Activated CD4-positive, alpha-beta memory T cell treated with anti-CD3 and anti-CD28 coated beads, Interleukin-2, amount 10 ng/mL, durations not matched to agents 7 days and 5 days (primary cell): ENCODE measurements around the gene MID1. TPM values are rescaled to one million over a fixed set of nuclear protein-coding genes. Genes with fewer than 3 reads are reported as not detected.

Source experiments
- CTCF ChIA-PET: fragments of 350-600 bp; sonication (Branson Sonifier 250); formaldehyde crosslinking; loops from one replicate; lab custom pipeline; 2021; ENCODE audit warnings: antibody characterized with exemption, inconsistent platforms; lab: Charles Lee
- POLR2A ChIA-PET: fragments of 350-600 bp; sonication (Branson Sonifier 250); formaldehyde crosslinking; loops from one replicate; lab custom pipeline; 2021; ENCODE audit warnings: antibody characterized with exemption; lab: Charles Lee
- DNase-seq: peaks from one replicate; pipeline ENCODE4 v3.0.0-alpha.2; 2020
- H3K27ac Mint-ChIP-seq: one replicate; pipeline ENCODE4 v1.8.0; 2021; ENCODE audit warnings: mild to moderate bottlenecking, mixed read lengths
- H3K27me3 Mint-ChIP-seq: one replicate; pipeline ENCODE4 v1.8.0; 2021; ENCODE audit warnings: mixed read lengths
- H3K36me3 Mint-ChIP-seq: one replicate; pipeline ENCODE4 v1.8.0; 2021; ENCODE audit warnings: low read depth, mixed read lengths
- H3K4me1 Mint-ChIP-seq: one replicate; pipeline ENCODE4 v1.8.0; 2021; ENCODE audit warnings: mixed read lengths
- H3K4me3 Mint-ChIP-seq: one replicate; pipeline ENCODE4 v1.8.0; 2021; ENCODE audit warnings: mild to moderate bottlenecking, mixed read lengths
- H3K9me3 Mint-ChIP-seq: one replicate; pipeline ENCODE4 v1.8.0; 2021; ENCODE audit warnings: mixed read lengths
- total RNA-seq, 2 experiments: library from RNA; stranded (reverse); gene quantifications; one replicate each; pipeline ENCODE4 v1.2.3, GENCODE V29; 2021

The MID1 gene
- total RNA-seq, 2 experiments from 2014 or later = 0.08 TPM; not detected in 1

- no peak overlapping the region for H3K4me3 Mint-ChIP-seq
- peaks cover 2% of the 10 kb centered on the region for H3K9me3 Mint-ChIP-seq
- CTCF ChIA-PET = no interaction called here
- H3K27ac Mint-ChIP-seq = no peak overlapping the region
- POLR2A ChIA-PET = no interaction called here
- H3K27me3 Mint-ChIP-seq = no peaks in the 10 kb centered on the region
- H3K36me3 Mint-ChIP-seq = no peaks in the 10 kb centered on the region
- H3K4me1 Mint-ChIP-seq = no peaks in the 10 kb centered on the region
- no peak for DNase-seq
Observed at GRCh38 chrX:10582215-10582733, 38.1 kb downstream of the MID1 start.

DNA sequence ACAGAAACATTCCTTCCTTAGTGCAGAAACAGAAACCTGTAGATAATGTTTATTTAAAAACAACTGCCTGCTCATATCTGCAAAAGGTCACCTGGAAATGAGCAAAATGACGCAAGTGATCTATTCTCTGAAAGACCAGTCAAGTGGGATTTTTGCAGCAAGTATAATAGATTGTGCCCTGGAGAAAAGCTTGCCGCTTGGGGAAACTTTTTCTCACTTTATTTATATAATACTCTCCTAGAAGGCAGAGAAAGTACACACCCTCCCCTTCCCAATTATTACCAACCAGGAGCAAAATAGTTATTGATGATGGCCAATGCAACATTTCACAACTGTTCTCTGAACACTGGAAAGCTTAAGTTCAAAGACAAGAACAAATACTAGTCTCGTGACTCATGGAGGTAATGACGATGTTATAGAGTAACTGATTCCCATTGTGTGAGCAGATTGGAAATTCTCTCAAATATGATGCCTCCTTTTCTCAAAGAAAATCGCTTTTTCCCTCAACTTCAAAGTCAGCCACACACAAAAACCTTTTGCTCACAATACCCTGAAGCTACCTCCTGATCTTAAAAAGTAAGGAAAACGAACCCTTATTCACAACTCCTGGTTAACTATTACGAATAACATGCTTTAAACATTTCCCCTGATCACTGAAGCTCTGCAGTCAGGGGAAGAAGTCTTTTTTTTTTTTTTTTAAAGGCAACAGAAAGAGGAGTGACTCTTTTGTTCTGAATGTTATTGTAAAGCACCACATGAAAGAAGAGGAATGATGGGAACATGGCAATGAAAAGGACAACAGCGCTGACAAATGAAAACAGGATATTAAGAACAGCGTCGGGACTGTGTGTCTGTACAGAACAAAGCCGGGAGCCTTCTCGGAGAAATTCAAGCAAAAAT, 41.0 kb downstream of the MID1 start:
- Mint-ChIP-seq H3K4me1 (no peaks in the 10 kb centered on the region), H3K4me3 (no peak overlapping the region), H3K27me3 (no peaks in the 10 kb centered on the region), H3K9me3 (peaks cover 2% of the 10 kb centered on the region), H3K27ac (no peak overlapping the region), H3K36me3 (no peaks in the 10 kb centered on the region)
- no peak for DNase-seq
- CTCF ChIA-PET = interaction anchor here (0.6 kb wide), 1 partner anchor 893 kb away, joined by 4 read pairs; no protein-coding TSS in a partner anchor
- POLR2A ChIA-PET = no interaction called here

- Mint-ChIP-seq H3K27me3 (no peaks in the 10 kb centered on the region), H3K27ac (no peak overlapping the region), H3K4me3 (no peak overlapping the region), H3K36me3 (no peaks in the 10 kb centered on the region), H3K9me3 (no peaks in the 10 kb centered on the region), H3K4me1 (no peaks in the 10 kb centered on the region)
- no peak for DNase-seq
- POLR2A ChIA-PET = no interaction called here
- CTCF ChIA-PET = no interaction called here
Observed at GRCh38 chrX:10578527-10578926, 41.9 kb downstream of the MID1 start.

DNA sequence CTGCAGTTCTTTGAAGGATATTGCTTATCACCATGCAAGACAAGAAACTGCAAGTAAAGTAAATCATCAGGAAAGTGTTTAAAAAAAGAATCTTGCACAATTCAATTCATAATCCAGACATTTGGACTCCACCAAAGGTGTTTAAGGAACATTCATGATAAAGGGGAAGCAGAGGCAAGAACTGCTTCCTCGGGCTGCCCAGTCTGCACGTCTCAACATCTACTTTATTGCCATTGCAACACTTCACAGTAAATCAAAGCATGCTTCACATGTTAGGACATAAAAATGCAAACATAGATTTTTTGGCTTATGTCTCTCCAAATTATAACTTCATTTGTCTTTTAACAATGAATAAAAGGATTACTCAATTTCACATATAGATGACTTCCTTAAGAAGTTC, 42.5 kb downstream of the MID1 start:
- no peaks in the 10 kb centered on the region for H3K27me3 Mint-ChIP-seq
- H3K4me3 Mint-ChIP-seq = no peak overlapping the region
- H3K4me1 Mint-ChIP-seq = no peaks in the 10 kb centered on the region
- no peak for DNase-seq
- H3K27ac Mint-ChIP-seq = no peak overlapping the region
- ChIA-PET POLR2A (no interaction called here), CTCF (no interaction called here)
- H3K36me3 Mint-ChIP-seq = no peaks in the 10 kb centered on the region
- no peaks in the 10 kb centered on the region for H3K9me3 Mint-ChIP-seq

- no peaks in the 10 kb centered on the region for H3K4me1 Mint-ChIP-seq
- DNase-seq = no peak
Observed at GRCh38 chrX:10576777-10577447, 43.5 kb downstream of the MID1 start.

GRCh38 chrX:10576186-10576585, 44.2 kb downstream of the MID1 start:
- CTCF ChIA-PET = no interaction called here
- H3K4me3 Mint-ChIP-seq = no peak overlapping the region
- H3K27me3 Mint-ChIP-seq = no peaks in the 10 kb centered on the region
- H3K36me3 Mint-ChIP-seq = no peaks in the 10 kb centered on the region
- no peak overlapping the region for H3K27ac Mint-ChIP-seq
- no peak for DNase-seq
- no peaks in the 10 kb centered on the region for H3K4me1 Mint-ChIP-seq
- H3K9me3 Mint-ChIP-seq = no peaks in the 10 kb centered on the region
- POLR2A ChIA-PET = no interaction called here

More at GRCh38 chrX:10576777-10577447, 43.5 kb downstream of the MID1 start:
- ChIA-PET CTCF (no interaction called here), POLR2A (no interaction called here)
- Mint-ChIP-seq H3K4me3 (no peak overlapping the region), H3K27me3 (no peaks in the 10 kb centered on the region), H3K36me3 (no peaks in the 10 kb centered on the region), H3K27ac (no peak overlapping the region), H3K9me3 (no peaks in the 10 kb centered on the region)

DNA sequence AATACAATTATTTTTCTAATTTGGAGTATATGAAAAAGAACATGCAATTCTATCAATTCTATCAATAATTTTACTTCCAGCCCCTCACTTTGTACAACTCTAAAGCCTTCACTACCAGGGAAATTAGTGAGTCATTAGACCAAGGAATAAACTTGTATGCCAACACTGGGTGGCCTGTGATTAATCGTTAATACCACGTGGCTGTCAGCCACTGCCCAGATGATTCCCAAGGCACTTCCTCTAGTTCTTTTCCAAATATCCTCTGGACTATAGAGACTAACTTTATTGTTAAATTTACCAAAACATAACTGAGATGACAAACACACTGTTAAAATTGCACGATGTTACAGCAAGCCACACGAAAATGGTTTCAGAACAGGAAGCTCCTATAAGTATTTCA, 45.7 kb downstream of the MID1 start:
- DNase-seq = no peak
- H3K4me3 Mint-ChIP-seq = no peak overlapping the region
- H3K27me3 Mint-ChIP-seq = no peaks in the 10 kb centered on the region
- ChIA-PET POLR2A (no interaction called here), CTCF (no interaction called here)
- no peak overlapping the region for H3K27ac Mint-ChIP-seq
- H3K9me3 Mint-ChIP-seq = no peaks in the 10 kb centered on the region
- H3K36me3 Mint-ChIP-seq = no peaks in the 10 kb centered on the region
- no peaks in the 10 kb centered on the region for H3K4me1 Mint-ChIP-seq

GRCh38 chrX:10571260-10571659, 49.1 kb downstream of the MID1 start:
- Mint-ChIP-seq H3K4me3 (no peak overlapping the region), H3K36me3 (no peaks in the 10 kb centered on the region), H3K27me3 (no peaks in the 10 kb centered on the region), H3K9me3 (no peaks in the 10 kb centered on the region), H3K27ac (no peak overlapping the region), H3K4me1 (no peaks in the 10 kb centered on the region)
- DNase-seq = no peak
- CTCF ChIA-PET = no interaction called here
- POLR2A ChIA-PET = no interaction called here

- DNase-seq = no peak
- H3K27ac Mint-ChIP-seq = no peak overlapping the region
- ChIA-PET CTCF (no interaction called here), POLR2A (no interaction called here)
- H3K27me3 Mint-ChIP-seq = no peaks in the 10 kb centered on the region
- no peaks in the 10 kb centered on the region for H3K9me3 Mint-ChIP-seq
- H3K4me3 Mint-ChIP-seq = no peak overlapping the region
- no peaks in the 10 kb centered on the region for H3K4me1 Mint-ChIP-seq
- no peaks in the 10 kb centered on the region for H3K36me3 Mint-ChIP-seq
Observed at GRCh38 chrX:10570601-10571000, 49.8 kb downstream of the MID1 start.

- CTCF ChIA-PET = no interaction called here
- Mint-ChIP-seq H3K4me1 (no peaks in the 10 kb centered on the region), H3K36me3 (no peaks in the 10 kb centered on the region), H3K27me3 (no peaks in the 10 kb centered on the region), H3K27ac (no peak overlapping the region), H3K4me3 (no peak overlapping the region), H3K9me3 (no peaks in the 10 kb centered on the region)
- DNase-seq = no peak
- POLR2A ChIA-PET = no interaction called here
Observed at GRCh38 chrX:10569946-10570345, 50.4 kb downstream of the MID1 start.

DNA sequence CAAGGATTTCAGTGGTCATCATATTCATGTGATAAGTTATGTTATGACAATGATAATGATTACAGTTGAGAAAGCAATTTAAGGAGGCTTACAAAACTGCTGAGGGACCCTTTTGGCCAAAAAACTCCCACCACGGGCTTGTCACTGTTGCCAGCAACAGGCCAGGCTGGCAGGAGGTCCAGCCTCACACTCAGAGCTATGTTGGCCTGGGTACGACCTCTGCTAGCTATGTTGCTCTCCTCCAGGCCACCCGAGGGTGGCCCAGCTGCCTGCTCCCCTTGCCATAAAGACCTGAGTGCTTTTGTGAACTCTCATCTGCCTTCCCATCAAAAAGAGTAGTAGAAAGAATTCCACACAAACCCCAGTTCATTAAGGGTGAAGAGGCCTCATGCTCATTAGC, 52.0 kb downstream of the MID1 start:
- H3K9me3 Mint-ChIP-seq = no peaks in the 10 kb centered on the region
- H3K4me1 Mint-ChIP-seq = no peaks in the 10 kb centered on the region
- no peak overlapping the region for H3K4me3 Mint-ChIP-seq
- ChIA-PET POLR2A (no interaction called here), CTCF (no interaction called here)
- H3K27me3 Mint-ChIP-seq = no peaks in the 10 kb centered on the region
- no peaks in the 10 kb centered on the region for H3K36me3 Mint-ChIP-seq
- DNase-seq = no peak
- H3K27ac Mint-ChIP-seq = no peak overlapping the region

- Mint-ChIP-seq H3K27ac (no peak overlapping the region), H3K4me1 (no peaks in the 10 kb centered on the region), H3K9me3 (no peaks in the 10 kb centered on the region), H3K36me3 (no peaks in the 10 kb centered on the region), H3K27me3 (no peaks in the 10 kb centered on the region), H3K4me3 (no peak overlapping the region)
- ChIA-PET CTCF (no interaction called here), POLR2A (no interaction called here)
- no peak for DNase-seq
Observed at GRCh38 chrX:10567136-10567535, 53.2 kb downstream of the MID1 start.

DNA sequence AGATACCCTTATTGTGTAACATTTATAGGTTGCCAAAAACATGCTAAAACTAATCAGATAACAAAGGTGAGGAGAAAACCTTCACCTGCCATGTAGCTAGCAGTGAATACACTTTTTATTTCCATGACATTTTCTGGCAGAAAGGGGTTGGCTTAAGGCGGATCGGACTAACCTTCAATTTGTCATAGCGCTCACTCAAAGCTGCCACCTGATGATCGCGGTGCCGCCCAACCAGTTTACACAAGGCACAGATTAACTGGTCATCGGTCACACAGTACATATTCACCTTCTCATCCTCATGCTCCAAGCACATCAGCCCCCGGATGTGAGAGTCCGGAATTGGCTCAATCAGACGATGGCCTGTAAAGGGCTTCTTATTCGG, 53.7 kb downstream of the MID1 start:
- ChIA-PET POLR2A (no interaction called here), CTCF (no interaction called here)
- no peaks in the 10 kb centered on the region for H3K27me3 Mint-ChIP-seq
- no peaks in the 10 kb centered on the region for H3K36me3 Mint-ChIP-seq
- no peak overlapping the region for H3K4me3 Mint-ChIP-seq
- H3K4me1 Mint-ChIP-seq = no peaks in the 10 kb centered on the region
- H3K27ac Mint-ChIP-seq = no peak overlapping the region
- DNase-seq = no peak
- no peaks in the 10 kb centered on the region for H3K9me3 Mint-ChIP-seq
